Measurements from ENCODE around the gene SEMA4B. TPM values are rescaled to one million over a fixed set of nuclear protein-coding genes. Genes with fewer than 3 reads are reported as not detected.

SEMA4B gene
- polyA plus RNA-seq, 3 donors, result 13.2 to 65.0 (median 22.0) TPM

- no peak for DNase-seq
- no peak overlapping the region for H3K4me3 Mint-ChIP-seq
- no peak overlapping the region for H3K27ac Mint-ChIP-seq
- intact Hi-C loops (cut with micrococcal nuclease), result no loop called here
- H3K79me2 ChIP-seq (ENCODE audit: insufficient read depth, low read length), result peaks cover 10% of the 10 kb centered on the region
- H3K4me1 Mint-ChIP-seq, result peaks cover 16% of the 10 kb centered on the region
- H3K4me1 ChIP-seq (ENCODE audit: control insufficient read depth in 1 of 2, insufficient read depth in 2 of 2, low read length in 2 of 2), result peaks cover 13 to 18% of the 10 kb centered on the region in 2 donors
- no peaks in the 10 kb centered on the region for H3K36me3 ChIP-seq (replicated peaks in 1 of 2; ENCODE audit: control insufficient read depth in 1 of 2, insufficient read depth in 2 of 2, low read length in 2 of 2)
- no peaks in the 10 kb centered on the region for H3K36me3 Mint-ChIP-seq
- H3K27me3 ChIP-seq (ENCODE audit: control insufficient read depth in 2 of 2, insufficient read depth in 2 of 2, low read length in 2 of 2), result no peaks in the 10 kb centered on the region
- no peaks in the 10 kb centered on the region for H3K9me3 Mint-ChIP-seq
- no peak overlapping the region for H3K4me2 ChIP-seq (replicated peaks; ENCODE audit: extremely low read depth, low read length, poor library complexity, severe bottlenecking)
- H3K27me3 Mint-ChIP-seq (ENCODE audit: low read depth in 3 of 3), result peaks cover 1 to 4% (median 3%) of the 10 kb centered on the region in 3 donors
- no peak overlapping the region for H3K27ac ChIP-seq (ENCODE audit: low read depth in 1 of 2, low read length in 2 of 2)
- WGBS (ENCODE audit: insufficient coverage), result 94% methylated on average over 5 of the region's 5 CpGs
- no peak overlapping the region for H3K9ac ChIP-seq (ENCODE audit: insufficient read depth, low read length, poor library complexity, severe bottlenecking)
- no peaks in the 10 kb centered on the region for H4K20me1 ChIP-seq (ENCODE audit: insufficient read depth, low read length)
- H3K9me3 ChIP-seq (replicated peaks in 1 of 2; ENCODE audit: control insufficient read depth in 1 of 2, insufficient read depth in 1 of 2, low read length in 2 of 2), result no peaks in the 10 kb centered on the region
- H3K4me3 ChIP-seq (replicated peaks in 1 of 3; ENCODE audit: low read depth in 2 of 3, low read length in 3 of 3), result no peak overlapping the region
- TF ChIP-seq CTCF (IDR thresholded peaks at IDR 0.05), result no peak
- no peak overlapping the region for H2AFZ ChIP-seq (ENCODE audit: insufficient read depth, low read depth, low read length, poor library complexity, severe bottlenecking)
Observed at GRCh38 chr15:90261811-90262210, 60.7 kb downstream of the SEMA4B start.

- Histone ChIP-seq H3K27ac (ENCODE audit: low read depth in 1 of 2, low read length in 2 of 2) (no peak overlapping the region), H3K4me3 (replicated peaks in 1 of 3; ENCODE audit: low read depth in 2 of 3, low read length in 3 of 3) (no peak overlapping the region), H3K27me3 (ENCODE audit: control insufficient read depth in 2 of 2, insufficient read depth in 2 of 2, low read length in 2 of 2) (no peaks in the 10 kb centered on the region), H2AFZ (ENCODE audit: insufficient read depth, low read depth, low read length, poor library complexity, severe bottlenecking) (no peak overlapping the region), H3K36me3 (replicated peaks in 1 of 2; ENCODE audit: control insufficient read depth in 1 of 2, insufficient read depth in 2 of 2, low read length in 2 of 2) (peaks cover 0 to 2% of the 10 kb centered on the region in 2 donors), H3K9ac (ENCODE audit: insufficient read depth, low read length, poor library complexity, severe bottlenecking) (no peak overlapping the region), H3K9me3 (replicated peaks in 1 of 2; ENCODE audit: control insufficient read depth in 1 of 2, insufficient read depth in 1 of 2, low read length in 2 of 2) (no peaks in the 10 kb centered on the region), H3K4me1 (ENCODE audit: control insufficient read depth in 1 of 2, insufficient read depth in 2 of 2, low read length in 2 of 2) (peaks cover 20 to 25% of the 10 kb centered on the region in 2 donors), H4K20me1 (ENCODE audit: insufficient read depth, low read length) (no peaks in the 10 kb centered on the region), H3K79me2 (ENCODE audit: insufficient read depth, low read length) (peaks cover 16% of the 10 kb centered on the region), H3K4me2 (replicated peaks; ENCODE audit: extremely low read depth, low read length, poor library complexity, severe bottlenecking) (no peak overlapping the region)
- Mint-ChIP-seq H3K36me3 (peaks cover under 1 to 4% of the 10 kb centered on the region in 2 donors), H3K4me1 (peaks cover 22% of the 10 kb centered on the region), H3K27me3 (ENCODE audit: low read depth in 3 of 3) (peaks cover 1 to 4% (median 3%) of the 10 kb centered on the region in 3 donors), H3K4me3 (no peak overlapping the region), H3K9me3 (no peaks in the 10 kb centered on the region), H3K27ac (no peak overlapping the region)
- TF ChIP-seq CTCF (IDR thresholded peaks at IDR 0.05), result no peak
- DNase-seq, result no peak
- WGBS (ENCODE audit: insufficient coverage), result 93% methylated on average over 3 of the region's 5 CpGs
- intact Hi-C loops (cut with micrococcal nuclease), result no loop called here
Observed at GRCh38 chr15:90262426-90262825, 61.3 kb downstream of the SEMA4B start.
